ENCODE measurements around the gene ZBTB17.
A peak's percentile ranks its signal among the peaks of the same experiment; 100 is the strongest.

Gene ZBTB17

GRCh38 chr1:15959827-15960446, 16.0 kb downstream of the ZBTB17 start:
- DNase-seq = no peak

- no peak for DNase-seq
Observed at GRCh38 chr1:15959424-15959823, 16.5 kb downstream of the ZBTB17 start.

- DNase-seq = no peak
Observed at GRCh38 chr1:15958793-15959192, 17.1 kb downstream of the ZBTB17 start.

GRCh38 chr1:15958111-15958510, 17.8 kb downstream of the ZBTB17 start:
- no peak for DNase-seq

GRCh38 chr1:15957221-15958095, 18.4 kb downstream of the ZBTB17 start:
- no peak for DNase-seq

- no peak for DNase-seq
Observed at GRCh38 chr1:15956150-15956549, 19.8 kb downstream of the ZBTB17 start.

GRCh38 chr1:15955552-15955951, 20.3 kb downstream of the ZBTB17 start:
- no peak for DNase-seq

GRCh38 chr1:15954316-15954715, 21.6 kb downstream of the ZBTB17 start:
- DNase-seq = no peak

GRCh38 chr1:15953791-15954241, 22.1 kb downstream of the ZBTB17 start:
- DNase-seq = no peak

- no peak for DNase-seq
Observed at GRCh38 chr1:15953294-15953771, 22.6 kb downstream of the ZBTB17 start.

GRCh38 chr1:15952317-15953258, 23.3 kb downstream of the ZBTB17 start:
- DNase-seq = no peak

- DNase-seq = no peak
Observed at GRCh38 chr1:15951341-15952153, 24.4 kb downstream of the ZBTB17 start.

GRCh38 chr1:15950763-15951295, 25.1 kb downstream of the ZBTB17 start:
- DNase-seq = peak in 2 of 4 experiments; percentile 43 to 59

GRCh38 chr1:15950302-15950701, 25.6 kb downstream of the ZBTB17 start:
- no peak for DNase-seq

GRCh38 chr1:15949453-15950245, 26.3 kb downstream of the ZBTB17 start:
- DNase-seq = peak; percentile 71 to 77 (median 72)

GRCh38 chr1:15948595-15949452, 27.1 kb downstream of the ZBTB17 start:
- DNase-seq = no peak

- DNase-seq = no peak
Observed at GRCh38 chr1:15948091-15948591, 27.8 kb downstream of the ZBTB17 start.

GRCh38 chr1:15947382-15948090, 28.4 kb downstream of the ZBTB17 start:
- DNase-seq = no peak

All from activated CD4-positive, CD25-positive, alpha-beta regulatory T cell (primary cell).